ENCODE results near the gene SLC22A15.

- TF ChIP-seq EZH2phosphoT487 (IDR thresholded peaks at IDR 0.05; ENCODE audit: borderline replicate concordance, low read depth, low read length): no peak
- TF ChIP-seq, protein P1, sequence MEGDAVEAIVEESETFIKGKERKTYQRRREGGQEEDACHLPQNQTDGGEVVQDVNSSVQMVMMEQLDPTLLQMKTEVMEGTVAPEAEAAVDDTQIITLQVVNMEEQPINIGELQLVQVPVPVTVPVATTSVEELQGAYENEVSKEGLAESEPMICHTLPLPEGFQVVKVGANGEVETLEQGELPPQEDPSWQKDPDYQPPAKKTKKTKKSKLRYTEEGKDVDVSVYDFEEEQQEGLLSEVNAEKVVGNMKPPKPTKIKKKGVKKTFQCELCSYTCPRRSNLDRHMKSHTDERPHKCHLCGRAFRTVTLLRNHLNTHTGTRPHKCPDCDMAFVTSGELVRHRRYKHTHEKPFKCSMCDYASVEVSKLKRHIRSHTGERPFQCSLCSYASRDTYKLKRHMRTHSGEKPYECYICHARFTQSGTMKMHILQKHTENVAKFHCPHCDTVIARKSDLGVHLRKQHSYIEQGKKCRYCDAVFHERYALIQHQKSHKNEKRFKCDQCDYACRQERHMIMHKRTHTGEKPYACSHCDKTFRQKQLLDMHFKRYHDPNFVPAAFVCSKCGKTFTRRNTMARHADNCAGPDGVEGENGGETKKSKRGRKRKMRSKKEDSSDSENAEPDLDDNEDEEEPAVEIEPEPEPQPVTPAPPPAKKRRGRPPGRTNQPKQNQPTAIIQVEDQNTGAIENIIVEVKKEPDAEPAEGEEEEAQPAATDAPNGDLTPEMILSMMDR (conservative IDR thresholded peaks at IDR 0.05; ENCODE audit: low read length): no peak
Observed at GRCh38 chr1:116087628-116088027, 111.3 kb downstream of the SLC22A15 start.

Measured in OCI-LY7 (cell line).